ENCODE data around the gene MAN2A2.
A peak's percentile ranks its signal among the peaks of the same experiment; 100 is the strongest.

The MAN2A2 gene

GRCh38 chr15:90884719-90885431 lies 18.2 kb upstream of the MAN2A2 start:
- no peak overlapping the region for H3K4me3 ChIP-seq (ENCODE audit: low read depth, low read length)
- no peak for TF ChIP-seq CTCF (IDR thresholded peaks at IDR 0.05; ENCODE audit: low read depth, low read length, missing control alignments)
- DNase-seq (ENCODE audit: low read depth), result no peak

- H3K4me3 ChIP-seq (ENCODE audit: low read depth, low read length), result no peak overlapping the region
- TF ChIP-seq CTCF (IDR thresholded peaks at IDR 0.05; ENCODE audit: low read depth, low read length, missing control alignments), result peak; percentile 97
- peak; percentile 19 for DNase-seq (ENCODE audit: low read depth)
These were observed 17.4 kb upstream of the MAN2A2 start for GRCh38 chr15:90885432-90886290.

- no peak for TF ChIP-seq CTCF (IDR thresholded peaks at IDR 0.05; ENCODE audit: low read depth, low read length, missing control alignments)
- H3K4me3 ChIP-seq (ENCODE audit: low read depth, low read length), result no peak overlapping the region
- no peak for DNase-seq (ENCODE audit: low read depth)
These were observed 16.8 kb upstream of the MAN2A2 start for GRCh38 chr15:90886291-90886614.

GRCh38 chr15:90887037-90887481 lies 16.0 kb upstream of the MAN2A2 start:
- no peak overlapping the region for H3K4me3 ChIP-seq (ENCODE audit: low read depth, low read length)
- no peak for TF ChIP-seq CTCF (IDR thresholded peaks at IDR 0.05; ENCODE audit: low read depth, low read length, missing control alignments)
- no peak for DNase-seq (ENCODE audit: low read depth)

GRCh38 chr15:90889313-90889730 lies 13.8 kb upstream of the MAN2A2 start:
- DNase-seq (ENCODE audit: low read depth), result no peak
- H3K4me3 ChIP-seq (ENCODE audit: low read depth, low read length), result no peak overlapping the region
- TF ChIP-seq CTCF (IDR thresholded peaks at IDR 0.05; ENCODE audit: low read depth, low read length, missing control alignments), result no peak

GRCh38 chr15:90889736-90890456 lies 13.2 kb upstream of the MAN2A2 start:
- TF ChIP-seq CTCF (IDR thresholded peaks at IDR 0.05; ENCODE audit: low read depth, low read length, missing control alignments), result no peak
- no peak overlapping the region for H3K4me3 ChIP-seq (ENCODE audit: low read depth, low read length)
- DNase-seq (ENCODE audit: low read depth), result no peak
